HG03432 (cell line): Measurements from ENCODE around the gene MORN5.
A peak's percentile ranks its signal among the peaks of the same experiment; 100 is the strongest.

Source experiments
- ATAC-seq: cut with Tn5 transposase; IDR thresholded peaks from one replicate; pipeline ENCODE4 v1.9.1; 2021; ENCODE audit warnings: mild to moderate bottlenecking, moderate library complexity; ENCODE audit not compliant: unreplicated experiment

Gene MORN5

GRCh38 chr9:122140368-122141193 is 19.1 kb upstream of the MORN5 start:
- no peak for ATAC-seq

- no peak for ATAC-seq
These were observed 18.0 kb upstream of the MORN5 start for GRCh38 chr9:122141671-122142070.

- no peak for ATAC-seq
These were observed 16.4 kb upstream of the MORN5 start for GRCh38 chr9:122143296-122143695.

- no peak for ATAC-seq
These were observed 15.8 kb upstream of the MORN5 start for GRCh38 chr9:122143876-122144405.

- ATAC-seq: no peak
These were observed 14.7 kb upstream of the MORN5 start for GRCh38 chr9:122144836-122145591.

- ATAC-seq: no peak
These were observed 14.2 kb upstream of the MORN5 start for GRCh38 chr9:122145592-122145863.

GRCh38 chr9:122151267-122151828 is 8.4 kb upstream of the MORN5 start:
- ATAC-seq: no peak

- ATAC-seq: no peak
These were observed 3.9 kb upstream of the MORN5 start for GRCh38 chr9:122155796-122156195.

GRCh38 chr9:122158202-122158601 is 1.5 kb upstream of the MORN5 start:
- peak; percentile 48 for ATAC-seq

GRCh38 chr9:122159925-122160246 is 178 bp downstream of the MORN5 start:
- no peak for ATAC-seq

- ATAC-seq: no peak
These were observed 2.7 kb downstream of the MORN5 start for GRCh38 chr9:122162415-122162814.

GRCh38 chr9:122164286-122164685 is 4.6 kb downstream of the MORN5 start:
- no peak for ATAC-seq

GRCh38 chr9:122168356-122168755 is 8.6 kb downstream of the MORN5 start:
- ATAC-seq: no peak

GRCh38 chr9:122172131-122172530 is 12.4 kb downstream of the MORN5 start:
- no peak for ATAC-seq

GRCh38 chr9:122173670-122174069 is 14.0 kb downstream of the MORN5 start:
- ATAC-seq: no peak

GRCh38 chr9:122176916-122177315 is 17.2 kb downstream of the MORN5 start:
- ATAC-seq: no peak

- ATAC-seq: no peak
These were observed 19.5 kb downstream of the MORN5 start for GRCh38 chr9:122179054-122179689.

GRCh38 chr9:122179690-122180074 is 20.0 kb downstream of the MORN5 start:
- no peak for ATAC-seq

GRCh38 chr9:122180633-122181032 is 20.9 kb downstream of the MORN5 start:
- no peak for ATAC-seq

GRCh38 chr9:122183501-122183900 is 23.8 kb downstream of the MORN5 start:
- no peak for ATAC-seq

- ATAC-seq: no peak
These were observed 24.8 kb downstream of the MORN5 start for GRCh38 chr9:122184551-122184950.

GRCh38 chr9:122186301-122186700 is 26.6 kb downstream of the MORN5 start:
- no peak for ATAC-seq
